ENCODE measurements around the gene MACROD2.
A peak's percentile ranks its signal among the peaks of the same experiment; 100 is the strongest.

MACROD2 gene

DNA sequence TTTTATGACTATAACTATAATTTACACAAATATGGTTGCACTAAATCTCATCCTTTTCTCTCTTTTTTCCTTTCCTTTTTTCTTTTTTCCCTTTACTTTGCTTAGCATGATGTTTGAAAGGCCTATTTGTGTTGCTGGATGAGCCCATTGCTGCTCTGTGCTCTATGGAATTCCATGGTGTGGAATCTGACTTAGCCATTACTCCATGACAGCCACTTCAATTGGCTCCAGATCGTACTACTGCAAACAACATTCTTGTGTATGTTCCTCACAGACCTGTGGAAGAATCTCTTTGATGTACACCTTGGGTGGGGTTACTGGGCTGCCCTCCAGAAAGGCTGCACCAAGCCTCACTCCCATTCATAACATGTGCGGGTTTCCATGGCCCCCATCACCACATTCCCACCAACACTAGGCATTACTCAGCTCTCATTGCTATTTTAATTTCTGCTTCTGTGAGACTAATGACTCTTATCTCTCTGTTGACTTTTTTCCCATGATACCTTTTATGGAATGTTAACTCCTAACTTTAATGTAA, 1598.9 kb downstream of the MACROD2 start:
- Histone ChIP-seq H3K27ac (ENCODE audit: low read length) (no peak overlapping the region), H3K27me3 (ENCODE audit: control insufficient read depth in 1 of 2, insufficient read depth in 2 of 2, low read length in 2 of 2) (no peaks in the 10 kb centered on the region), H3K36me3 (ENCODE audit: control insufficient read depth in 2 of 2, insufficient read depth in 2 of 2, low read length in 2 of 2) (no peaks in the 10 kb centered on the region), H3K9me3 (ENCODE audit: control insufficient read depth in 2 of 2, low read length in 2 of 2) (no peaks in the 10 kb centered on the region), H3K4me1 (ENCODE audit: control insufficient read depth, insufficient read depth, low read length) (peaks cover 2% of the 10 kb centered on the region), H3K4me3 (ENCODE audit: low read length in 2 of 2) (no peak overlapping the region), H3K9ac (ENCODE audit: low read length in 2 of 2) (no peak overlapping the region)

DNA sequence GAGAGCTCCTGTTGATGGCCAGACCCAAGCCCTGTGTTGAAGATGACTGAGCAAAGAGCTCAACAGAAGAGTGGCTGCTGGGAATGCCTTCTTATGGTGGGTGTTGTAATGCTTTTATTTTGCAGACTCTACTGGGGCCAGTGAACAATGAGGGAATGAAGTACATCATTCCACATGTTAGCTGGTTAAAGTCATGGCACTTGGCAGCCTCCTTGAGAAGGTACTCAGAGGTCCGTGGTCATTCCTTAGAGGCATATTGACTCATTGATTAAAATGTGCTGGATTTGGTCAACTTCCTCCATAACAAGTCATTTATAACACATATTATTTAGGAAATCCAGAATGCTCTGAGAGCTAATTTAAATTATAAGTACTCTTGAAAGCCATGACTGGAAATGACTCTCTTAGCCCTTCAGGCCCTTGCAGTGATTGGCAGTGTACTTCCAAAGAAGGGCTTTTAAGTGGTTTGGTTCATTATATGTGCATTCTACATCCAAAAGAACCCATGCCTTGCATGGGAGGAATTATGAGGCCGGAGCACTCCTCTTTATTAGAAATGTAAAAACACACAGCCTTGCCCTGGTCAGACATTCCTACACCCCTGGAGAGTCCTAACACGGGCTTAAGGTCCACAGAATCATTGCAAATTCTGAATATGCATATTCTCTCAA, 1601.0 kb downstream of the MACROD2 start:
- peaks cover 2% of the 10 kb centered on the region for H3K4me1 ChIP-seq (ENCODE audit: control insufficient read depth, insufficient read depth, low read length)
- no peak overlapping the region for H3K27ac ChIP-seq (ENCODE audit: low read length)
- H3K4me3 ChIP-seq (ENCODE audit: low read length in 2 of 2), result no peak overlapping the region
- no peaks in the 10 kb centered on the region for H3K27me3 ChIP-seq (ENCODE audit: control insufficient read depth in 1 of 2, insufficient read depth in 2 of 2, low read length in 2 of 2)
- no peaks in the 10 kb centered on the region for H3K36me3 ChIP-seq (ENCODE audit: control insufficient read depth in 2 of 2, insufficient read depth in 2 of 2, low read length in 2 of 2)
- no peaks in the 10 kb centered on the region for H3K9me3 ChIP-seq (ENCODE audit: control insufficient read depth in 2 of 2, low read length in 2 of 2)
- H3K9ac ChIP-seq (ENCODE audit: low read length in 2 of 2), result no peak overlapping the region

DNA sequence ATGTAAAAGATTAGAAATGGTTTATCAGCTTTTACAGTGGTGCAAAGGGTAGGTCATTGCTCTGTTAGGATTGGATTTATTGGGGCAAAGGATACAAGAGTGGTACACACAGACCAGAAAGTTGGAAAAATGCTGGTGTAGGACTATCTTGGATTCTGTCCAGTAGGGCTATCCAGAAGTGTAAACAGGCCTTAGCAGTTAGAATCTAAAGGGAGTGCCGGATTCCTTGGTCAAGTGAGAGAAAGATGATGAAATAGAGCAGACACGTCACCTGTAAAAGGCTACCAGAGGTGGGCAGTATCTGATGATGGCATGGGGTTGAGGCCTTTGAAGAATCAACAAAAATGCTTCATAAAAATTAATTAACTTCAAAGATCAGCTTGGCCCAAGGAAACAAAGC, 1602.0 kb downstream of the MACROD2 start:
- H3K9ac ChIP-seq (ENCODE audit: low read length in 2 of 2), result no peak overlapping the region
- no peak overlapping the region for H3K27ac ChIP-seq (ENCODE audit: low read length)
- H3K36me3 ChIP-seq (ENCODE audit: control insufficient read depth in 2 of 2, insufficient read depth in 2 of 2, low read length in 2 of 2), result no peaks in the 10 kb centered on the region
- no peaks in the 10 kb centered on the region for H3K27me3 ChIP-seq (ENCODE audit: control insufficient read depth in 1 of 2, insufficient read depth in 2 of 2, low read length in 2 of 2)
- H3K4me1 ChIP-seq (ENCODE audit: control insufficient read depth, insufficient read depth, low read length), result peaks cover 2% of the 10 kb centered on the region
- H3K4me3 ChIP-seq (ENCODE audit: low read length in 2 of 2), result no peak overlapping the region
- no peaks in the 10 kb centered on the region for H3K9me3 ChIP-seq (ENCODE audit: control insufficient read depth in 2 of 2, low read length in 2 of 2)

DNA sequence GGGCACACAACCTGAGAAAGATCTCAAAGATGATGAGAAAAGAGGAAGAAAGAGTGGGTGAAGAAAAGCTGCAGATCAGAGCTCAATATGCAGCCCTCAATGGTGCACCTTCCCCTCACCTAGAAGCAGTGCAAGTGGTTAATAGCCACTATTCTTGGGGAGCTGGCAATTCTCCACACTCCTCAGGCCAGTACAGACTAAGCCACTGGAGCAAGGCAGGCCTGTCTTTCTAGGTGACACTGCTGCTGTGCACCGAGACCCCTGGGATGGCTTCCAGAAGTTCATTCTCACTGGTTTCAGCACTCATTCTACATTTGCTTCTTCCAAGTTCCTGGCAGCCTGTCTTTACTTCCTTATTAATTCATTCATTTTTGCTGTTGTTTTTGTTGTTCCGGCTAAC, 1604.6 kb downstream of the MACROD2 start:
- Histone ChIP-seq H3K4me3 (ENCODE audit: low read length in 2 of 2) (no peak overlapping the region), H3K27ac (ENCODE audit: low read length) (no peak overlapping the region), H3K27me3 (ENCODE audit: control insufficient read depth in 1 of 2, insufficient read depth in 2 of 2, low read length in 2 of 2) (no peaks in the 10 kb centered on the region), H3K36me3 (ENCODE audit: control insufficient read depth in 2 of 2, insufficient read depth in 2 of 2, low read length in 2 of 2) (no peaks in the 10 kb centered on the region), H3K4me1 (ENCODE audit: control insufficient read depth, insufficient read depth, low read length) (peaks cover 2% of the 10 kb centered on the region), H3K9me3 (ENCODE audit: control insufficient read depth in 2 of 2, low read length in 2 of 2) (no peaks in the 10 kb centered on the region), H3K9ac (ENCODE audit: low read length in 2 of 2) (no peak overlapping the region)

DNA sequence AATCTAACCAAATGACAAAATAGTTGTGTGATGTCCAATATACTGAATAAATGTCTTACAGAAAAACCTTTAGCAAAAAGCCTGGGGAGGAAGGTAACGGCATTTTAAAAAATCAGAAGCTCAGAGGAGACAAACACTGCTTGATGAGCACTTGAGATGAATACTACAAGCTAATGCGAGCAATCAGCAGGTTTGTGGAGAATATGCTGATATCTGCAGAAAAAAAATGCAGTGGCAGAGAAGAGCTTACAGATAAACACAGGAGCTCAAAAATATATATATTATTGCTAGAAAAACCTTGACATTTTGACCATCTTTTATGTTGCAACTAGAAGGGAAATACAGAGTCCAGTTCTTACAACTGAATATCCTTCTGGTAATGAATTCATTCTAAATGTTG, 1605.2 kb downstream of the MACROD2 start:
- Histone ChIP-seq H3K4me3 (ENCODE audit: low read length in 2 of 2) (no peak overlapping the region), H3K27me3 (ENCODE audit: control insufficient read depth in 1 of 2, insufficient read depth in 2 of 2, low read length in 2 of 2) (no peaks in the 10 kb centered on the region), H3K36me3 (ENCODE audit: control insufficient read depth in 2 of 2, insufficient read depth in 2 of 2, low read length in 2 of 2) (no peaks in the 10 kb centered on the region), H3K27ac (ENCODE audit: low read length) (no peak overlapping the region), H3K9ac (ENCODE audit: low read length in 2 of 2) (no peak overlapping the region), H3K9me3 (ENCODE audit: control insufficient read depth in 2 of 2, low read length in 2 of 2) (no peaks in the 10 kb centered on the region), H3K4me1 (ENCODE audit: control insufficient read depth, insufficient read depth, low read length) (peaks cover 2% of the 10 kb centered on the region)

DNA sequence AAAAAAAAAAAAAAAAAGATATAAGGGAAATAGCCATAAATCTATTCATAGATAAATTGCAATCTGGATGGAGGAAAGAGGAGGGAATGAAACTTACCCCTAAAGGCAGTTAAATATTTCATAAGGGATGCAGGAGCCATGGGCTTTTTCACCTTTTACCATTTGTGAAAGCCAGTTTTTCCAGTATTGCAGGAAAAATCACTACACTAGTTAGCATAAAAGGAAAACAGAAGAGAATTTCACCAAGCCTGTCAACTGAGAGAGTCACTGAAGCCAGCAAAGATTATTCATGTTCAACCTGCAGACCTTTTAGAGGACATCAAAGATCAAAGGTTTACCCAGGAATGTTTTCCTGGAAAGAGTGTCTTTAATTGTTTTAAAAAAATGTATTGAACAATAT, 1608.2 kb downstream of the MACROD2 start:
- H3K27ac ChIP-seq (ENCODE audit: low read length), result no peak overlapping the region

DNA sequence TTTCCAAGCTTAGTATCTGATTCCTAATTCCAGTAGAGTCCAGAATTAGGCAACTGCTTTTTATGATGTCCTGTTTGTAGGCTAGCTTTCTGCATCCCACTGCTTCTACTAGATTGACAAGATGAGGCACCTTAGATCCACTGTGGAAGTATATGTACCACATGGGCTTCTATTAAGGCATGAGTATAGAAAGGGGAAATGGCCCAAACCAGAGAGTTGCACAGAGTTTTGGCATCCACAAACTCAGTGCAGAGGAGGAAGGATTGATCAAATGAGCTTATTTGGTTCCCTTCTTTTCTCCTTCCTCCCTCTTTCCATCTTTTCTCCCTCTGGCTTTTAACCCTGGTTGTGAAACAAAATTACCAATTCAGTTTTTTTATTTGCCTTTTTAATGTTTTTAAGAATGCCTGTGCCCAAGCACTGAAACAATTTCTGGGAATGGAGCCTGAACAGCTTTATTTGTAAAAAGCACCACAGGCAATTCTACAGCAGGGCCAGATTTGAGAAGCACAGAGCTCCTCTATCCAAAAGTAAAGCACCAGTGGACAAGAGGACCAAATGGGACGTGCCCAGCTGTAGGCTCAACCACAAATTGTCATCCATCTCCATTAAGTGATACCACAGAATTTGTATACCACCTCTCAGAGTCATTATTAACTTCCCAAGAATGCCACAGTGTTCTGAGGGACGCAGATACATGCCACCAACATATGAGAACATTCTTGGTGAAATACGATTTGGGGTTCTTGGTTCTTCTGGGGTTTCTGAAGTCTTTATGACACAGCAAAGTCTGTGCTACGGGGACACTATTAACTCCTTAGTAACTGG, 1608.9 kb downstream of the MACROD2 start:
- Histone ChIP-seq H3K9ac (ENCODE audit: low read length in 2 of 2) (no peak overlapping the region), H3K27me3 (ENCODE audit: control insufficient read depth in 1 of 2, insufficient read depth in 2 of 2, low read length in 2 of 2) (no peaks in the 10 kb centered on the region), H3K36me3 (ENCODE audit: control insufficient read depth in 2 of 2, insufficient read depth in 2 of 2, low read length in 2 of 2) (no peaks in the 10 kb centered on the region), H3K4me3 (ENCODE audit: low read length in 2 of 2) (no peak overlapping the region), H3K4me1 (ENCODE audit: control insufficient read depth, insufficient read depth, low read length) (no peaks in the 10 kb centered on the region), H3K27ac (ENCODE audit: low read length) (no peak overlapping the region), H3K9me3 (ENCODE audit: control insufficient read depth in 2 of 2, low read length in 2 of 2) (no peaks in the 10 kb centered on the region)

More for the DNA sequence above, 1608.2 kb downstream of the MACROD2 start:
- Histone ChIP-seq H3K4me1 (ENCODE audit: control insufficient read depth, insufficient read depth, low read length) (no peaks in the 10 kb centered on the region), H3K4me3 (ENCODE audit: low read length in 2 of 2) (no peak overlapping the region), H3K36me3 (ENCODE audit: control insufficient read depth in 2 of 2, insufficient read depth in 2 of 2, low read length in 2 of 2) (no peaks in the 10 kb centered on the region), H3K9me3 (ENCODE audit: control insufficient read depth in 2 of 2, low read length in 2 of 2) (no peaks in the 10 kb centered on the region), H3K9ac (ENCODE audit: low read length in 2 of 2) (no peak overlapping the region), H3K27me3 (ENCODE audit: control insufficient read depth in 1 of 2, insufficient read depth in 2 of 2, low read length in 2 of 2) (no peaks in the 10 kb centered on the region)

DNA sequence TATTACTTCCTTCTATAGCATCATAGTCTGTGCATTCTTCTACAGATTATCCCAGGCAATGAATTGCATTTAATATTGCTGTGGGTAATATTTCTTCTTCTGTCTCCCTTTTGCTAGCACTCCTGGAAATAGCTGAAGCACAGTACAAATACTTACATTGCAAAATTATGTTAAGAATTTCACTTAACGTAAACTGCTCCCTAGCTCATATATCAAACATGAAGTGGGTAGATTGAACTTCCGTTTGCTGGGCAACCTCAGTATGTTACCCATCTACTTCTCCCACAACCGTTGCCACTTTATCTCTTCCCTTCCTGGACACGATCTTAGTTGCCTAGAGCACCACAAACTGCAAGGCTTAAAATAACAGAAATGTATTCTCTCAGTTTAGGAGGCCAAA, 1614.6 kb downstream of the MACROD2 start:
- Histone ChIP-seq H3K4me1 (ENCODE audit: control insufficient read depth, insufficient read depth, low read length) (peaks cover 8% of the 10 kb centered on the region), H3K27me3 (ENCODE audit: control insufficient read depth in 1 of 2, insufficient read depth in 2 of 2, low read length in 2 of 2) (no peaks in the 10 kb centered on the region), H3K9me3 (ENCODE audit: control insufficient read depth in 2 of 2, low read length in 2 of 2) (no peaks in the 10 kb centered on the region), H3K9ac (ENCODE audit: low read length in 2 of 2) (no peak overlapping the region), H3K36me3 (ENCODE audit: control insufficient read depth in 2 of 2, insufficient read depth in 2 of 2, low read length in 2 of 2) (no peaks in the 10 kb centered on the region), H3K27ac (ENCODE audit: low read length) (no peak overlapping the region), H3K4me3 (ENCODE audit: low read length in 2 of 2) (peak overlapping the region in 1 of 2 donors; percentile 4)

DNA sequence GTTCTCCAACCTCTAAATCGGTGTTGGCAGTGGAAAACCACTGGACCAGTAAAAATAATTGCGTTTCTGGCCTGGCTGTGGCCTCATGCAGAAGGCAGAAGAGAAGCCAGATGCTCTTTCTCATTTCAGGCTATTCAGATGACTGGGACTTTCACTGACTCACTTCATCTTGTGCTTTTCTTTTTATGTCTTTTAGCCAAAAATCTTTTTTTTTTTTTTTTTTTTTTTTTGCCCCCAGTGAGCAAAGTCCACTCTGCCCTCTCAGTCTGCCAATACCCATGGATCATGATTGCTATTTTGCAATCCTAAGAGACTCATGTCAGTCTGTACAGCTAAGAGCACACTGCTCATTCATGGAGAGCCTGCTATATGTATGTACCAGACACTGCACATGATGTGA, 1615.5 kb downstream of the MACROD2 start:
- H3K4me3 ChIP-seq (ENCODE audit: low read length in 2 of 2), result no peak overlapping the region
- no peak overlapping the region for H3K9ac ChIP-seq (ENCODE audit: low read length in 2 of 2)

DNA sequence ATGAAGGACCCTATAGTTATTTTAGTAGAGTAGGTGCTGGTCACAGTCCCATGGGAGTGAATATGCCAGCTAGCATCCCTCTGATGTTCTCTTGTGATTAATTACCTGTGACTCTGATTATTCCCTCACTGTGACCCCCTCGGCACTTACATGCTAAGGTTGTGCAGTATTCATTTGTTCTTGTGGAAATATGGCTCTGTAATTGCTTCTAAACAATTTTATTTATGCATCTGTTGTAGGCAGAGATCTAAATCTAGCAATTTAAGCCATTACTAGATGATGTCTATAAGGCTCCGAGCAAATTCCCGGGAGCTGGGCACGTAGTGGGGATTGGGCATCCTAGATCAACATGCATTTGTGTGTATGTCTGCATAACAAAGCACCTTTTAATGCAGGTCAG, 1616.2 kb downstream of the MACROD2 start:
- Histone ChIP-seq H3K27ac (ENCODE audit: low read length) (no peak overlapping the region), H3K9me3 (ENCODE audit: control insufficient read depth in 2 of 2, low read length in 2 of 2) (no peaks in the 10 kb centered on the region), H3K36me3 (ENCODE audit: control insufficient read depth in 2 of 2, insufficient read depth in 2 of 2, low read length in 2 of 2) (no peaks in the 10 kb centered on the region), H3K4me3 (ENCODE audit: low read length in 2 of 2) (no peak overlapping the region), H3K27me3 (ENCODE audit: control insufficient read depth in 1 of 2, insufficient read depth in 2 of 2, low read length in 2 of 2) (no peaks in the 10 kb centered on the region), H3K4me1 (ENCODE audit: control insufficient read depth, insufficient read depth, low read length) (peaks cover 8% of the 10 kb centered on the region), H3K9ac (ENCODE audit: low read length in 2 of 2) (no peak overlapping the region)

More for the DNA sequence above, 1615.5 kb downstream of the MACROD2 start:
- H3K27me3 ChIP-seq (ENCODE audit: control insufficient read depth in 1 of 2, insufficient read depth in 2 of 2, low read length in 2 of 2), result no peaks in the 10 kb centered on the region
- no peaks in the 10 kb centered on the region for H3K9me3 ChIP-seq (ENCODE audit: control insufficient read depth in 2 of 2, low read length in 2 of 2)
- H3K27ac ChIP-seq (ENCODE audit: low read length), result no peak overlapping the region
- H3K4me1 ChIP-seq (ENCODE audit: control insufficient read depth, insufficient read depth, low read length), result peaks cover 8% of the 10 kb centered on the region
- no peaks in the 10 kb centered on the region for H3K36me3 ChIP-seq (ENCODE audit: control insufficient read depth in 2 of 2, insufficient read depth in 2 of 2, low read length in 2 of 2)

DNA sequence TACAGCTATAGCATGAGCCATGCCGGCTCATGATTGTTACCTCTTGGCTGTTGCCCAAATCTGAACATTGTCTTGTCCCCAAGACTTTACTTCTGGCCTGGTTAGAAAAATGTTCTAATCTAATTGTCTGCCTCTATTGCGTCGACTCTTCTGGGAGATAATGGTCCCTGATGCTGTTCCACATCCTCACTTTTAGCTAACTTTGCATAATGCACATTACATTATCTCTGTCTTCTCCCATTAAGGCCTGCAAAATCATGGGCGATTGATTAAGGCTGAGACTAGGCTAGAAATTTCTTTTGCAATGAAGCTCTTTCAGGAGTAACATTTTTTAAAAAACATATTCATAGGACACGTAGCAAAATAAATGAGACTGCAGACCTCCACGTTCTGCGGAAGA, 1616.9 kb downstream of the MACROD2 start:
- Histone ChIP-seq H3K9me3 (ENCODE audit: control insufficient read depth in 2 of 2, low read length in 2 of 2) (no peaks in the 10 kb centered on the region), H3K4me3 (ENCODE audit: low read length in 2 of 2) (no peak overlapping the region), H3K9ac (ENCODE audit: low read length in 2 of 2) (no peak overlapping the region), H3K27me3 (ENCODE audit: control insufficient read depth in 1 of 2, insufficient read depth in 2 of 2, low read length in 2 of 2) (no peaks in the 10 kb centered on the region), H3K27ac (ENCODE audit: low read length) (no peak overlapping the region), H3K36me3 (ENCODE audit: control insufficient read depth in 2 of 2, insufficient read depth in 2 of 2, low read length in 2 of 2) (no peaks in the 10 kb centered on the region), H3K4me1 (ENCODE audit: control insufficient read depth, insufficient read depth, low read length) (peaks cover 8% of the 10 kb centered on the region)
